Activated naive CD4-positive, alpha-beta T cell treated with anti-CD3 and anti-CD28 coated beads, Interleukin-2, amount 10 ng/mL, durations not matched to agents 7 days and 5 days (primary cell): Measurements from ENCODE around the gene GGN.
"Not testable (repeated sequence)": the region's sequence is repeated elsewhere in the genome, so short reads cannot be mapped to it uniquely, and the experiment has no call there.

Source experiments
- CTCF ChIA-PET: fragments of 350-600 bp; sonication (Branson Sonifier 250); formaldehyde crosslinking; loops from one replicate; lab custom pipeline; 2021; ENCODE audit warnings: antibody characterized with exemption; lab: Charles Lee
- DNase-seq: peaks from one replicate; pipeline ENCODE4 v3.0.0-alpha.2; 2020
- H3K27ac Mint-ChIP-seq: one replicate; pipeline ENCODE4 v1.8.0; 2021; ENCODE audit warnings: mild to moderate bottlenecking, moderate library complexity, mixed read lengths
- H3K27me3 Mint-ChIP-seq: one replicate; pipeline ENCODE4 v1.8.0; 2021; ENCODE audit warnings: mild to moderate bottlenecking, mixed read lengths
- H3K36me3 Mint-ChIP-seq: one replicate; pipeline ENCODE4 v1.8.0; 2021; ENCODE audit warnings: mixed read lengths
- H3K4me1 Mint-ChIP-seq: one replicate; pipeline ENCODE4 v1.8.0; 2021; ENCODE audit warnings: mixed read lengths
- H3K4me3 Mint-ChIP-seq: one replicate; pipeline ENCODE4 v1.8.0; 2021; ENCODE audit warnings: mild to moderate bottlenecking, moderate library complexity, mixed read lengths
- H3K9me3 Mint-ChIP-seq: one replicate; pipeline ENCODE4 v1.8.0; 2021; ENCODE audit warnings: mixed read lengths

GGN gene

GRCh38 chr19:38360351-38360750 lies 27.5 kb downstream of the GGN start:
- peak overlapping the region; percentile 82 for H3K4me3 Mint-ChIP-seq

DNA sequence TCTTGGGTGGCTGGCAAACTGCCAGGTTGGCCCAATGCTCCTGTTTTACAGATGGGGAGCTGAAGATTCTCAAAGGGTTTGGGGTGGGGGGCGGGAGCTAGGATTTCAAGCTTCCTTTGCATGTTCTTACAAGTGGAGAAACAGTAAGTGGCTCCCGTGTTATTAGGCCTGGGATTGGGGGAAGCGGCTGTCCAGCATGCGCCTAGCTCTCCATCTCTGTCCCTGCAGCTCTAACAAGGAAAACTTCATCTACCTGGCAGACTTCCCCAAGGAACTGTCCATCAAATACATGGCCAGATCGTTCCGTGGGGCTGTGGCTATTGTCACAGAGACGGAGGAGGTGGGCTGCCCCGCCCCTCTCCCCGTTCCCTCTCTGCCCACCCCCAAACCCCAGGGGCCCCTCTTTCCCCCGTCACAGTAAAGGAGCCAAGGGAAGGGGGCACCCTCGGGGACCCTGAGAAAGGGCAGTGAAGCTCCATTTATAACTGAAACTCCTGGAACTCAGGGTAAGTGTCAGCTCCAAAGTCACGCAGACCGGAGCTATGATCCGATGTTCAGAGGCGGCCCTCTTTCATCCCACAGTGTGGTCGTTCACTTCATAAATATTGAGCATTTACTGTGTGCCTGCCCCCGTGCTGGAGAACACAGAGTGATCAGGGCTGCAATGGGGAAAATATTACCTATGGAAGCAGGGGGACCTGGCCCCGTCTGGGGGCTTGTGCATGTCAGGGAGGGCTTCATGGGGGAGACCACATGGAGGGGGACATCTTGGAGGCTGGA lies 28.4 kb downstream of the GGN start:
- no peaks in the 10 kb centered on the region for H3K36me3 Mint-ChIP-seq
- peaks cover 77% of the 10 kb centered on the region for H3K27me3 Mint-ChIP-seq
- CTCF ChIA-PET = interaction anchor here (1.1 kb wide), 1 partner anchor 15 kb away, joined by 4 read pairs; the partner anchor contains the start of gene PSMD8
- no peak overlapping the region for H3K27ac Mint-ChIP-seq
- H3K9me3 Mint-ChIP-seq = no peaks in the 10 kb centered on the region
- peak overlapping the region; percentile 36 for H3K4me3 Mint-ChIP-seq
- H3K4me1 Mint-ChIP-seq = peaks cover 25% of the 10 kb centered on the region
- DNase-seq = no peak

More at GRCh38 chr19:38360351-38360750, 27.5 kb downstream of the GGN start:
- CTCF ChIA-PET = interaction anchor here (0.7 to 1.5 kb wide), 2 partner anchors 10 to 42 kb away, joined by 3 read pairs; partner anchors contain the start of gene FAM98C
- H3K27ac Mint-ChIP-seq = no peak overlapping the region
- H3K4me1 Mint-ChIP-seq = peaks cover 25% of the 10 kb centered on the region
- no peak for DNase-seq
- no peaks in the 10 kb centered on the region for H3K36me3 Mint-ChIP-seq
- H3K9me3 Mint-ChIP-seq = no peaks in the 10 kb centered on the region
- peaks cover 79% of the 10 kb centered on the region for H3K27me3 Mint-ChIP-seq

DNA sequence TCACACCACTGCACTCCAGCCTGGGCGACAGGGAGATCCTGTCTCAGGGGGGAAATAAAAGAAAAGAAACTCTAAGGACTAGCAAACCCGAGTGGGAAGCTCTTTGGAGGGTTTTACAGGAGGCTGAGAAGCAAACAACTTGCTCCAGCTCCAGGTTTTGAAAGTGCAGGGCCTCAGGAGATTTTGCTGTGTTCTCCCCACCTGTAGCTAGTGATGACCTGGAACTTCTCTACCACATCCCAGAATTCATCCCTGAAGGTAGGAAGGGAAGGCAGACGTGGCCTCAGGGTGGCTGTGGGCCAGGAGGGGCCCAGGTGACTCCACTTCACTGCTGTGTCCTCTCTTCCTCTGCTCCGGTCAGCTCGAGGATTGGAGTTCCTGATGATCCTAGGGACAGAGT lies 29.8 kb downstream of the GGN start:
- CTCF ChIA-PET = interaction anchor here (0.9 kb wide), 1 partner anchor 16 kb away, joined by 3 read pairs; the partner anchor contains the start of gene PSMD8
- Mint-ChIP-seq H3K4me1 (peaks cover 21% of the 10 kb centered on the region), H3K9me3 (no peaks in the 10 kb centered on the region), H3K4me3 (no peak overlapping the region), H3K36me3 (no peaks in the 10 kb centered on the region), H3K27me3 (peaks cover 81% of the 10 kb centered on the region), H3K27ac (no peak overlapping the region)
- DNase-seq = no peak

GRCh38 chr19:38355728-38356725 lies 31.8 kb downstream of the GGN start:
- peaks cover 5% of the 10 kb centered on the region for H3K4me1 Mint-ChIP-seq
- peaks cover 78% of the 10 kb centered on the region for H3K27me3 Mint-ChIP-seq
- H3K27ac Mint-ChIP-seq = no peak overlapping the region
- CTCF ChIA-PET = interaction anchor here (0.5 kb wide), 1 partner anchor 114 kb away, joined by 3 read pairs; no protein-coding TSS in a partner anchor
- no peak overlapping the region for H3K4me3 Mint-ChIP-seq
- no peaks in the 10 kb centered on the region for H3K9me3 Mint-ChIP-seq
- no peak for DNase-seq
- no peaks in the 10 kb centered on the region for H3K36me3 Mint-ChIP-seq

DNA sequence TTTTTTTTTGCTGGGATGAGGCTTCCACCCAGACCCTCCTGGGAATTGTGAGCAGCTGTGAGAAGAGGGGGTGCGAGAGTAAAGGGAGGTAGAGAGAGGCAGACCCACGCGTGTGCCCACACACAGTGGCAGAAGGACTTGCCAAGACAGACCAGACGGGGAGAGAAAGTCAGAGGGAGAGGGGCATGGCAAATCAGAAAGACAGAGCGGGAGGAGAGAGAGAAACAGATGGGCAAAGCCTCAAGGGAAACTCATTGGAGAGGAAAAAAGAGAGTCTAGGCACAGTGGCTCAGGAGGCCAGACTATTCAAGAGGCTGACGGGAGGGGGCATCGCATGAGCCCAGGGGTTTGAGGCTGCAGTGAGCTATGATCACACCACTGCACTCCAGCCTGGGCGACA lies 35.2 kb downstream of the GGN start:
- no peak for DNase-seq
- CTCF ChIA-PET = no interaction called here
- Mint-ChIP-seq H3K36me3 (no peaks in the 10 kb centered on the region), H3K4me1 (no peaks in the 10 kb centered on the region), H3K27me3 (peaks cover 52% of the 10 kb centered on the region), H3K4me3 (no peak overlapping the region), H3K9me3 (no peaks in the 10 kb centered on the region), H3K27ac (no peak overlapping the region)

GRCh38 chr19:38351865-38352395 lies 35.9 kb downstream of the GGN start:
- DNase-seq = no peak
- H3K36me3 Mint-ChIP-seq = no peaks in the 10 kb centered on the region
- CTCF ChIA-PET = no interaction called here
- H3K9me3 Mint-ChIP-seq = no peaks in the 10 kb centered on the region
- no peak overlapping the region for H3K27ac Mint-ChIP-seq
- H3K4me3 Mint-ChIP-seq = no peak overlapping the region
- peaks cover 48% of the 10 kb centered on the region for H3K27me3 Mint-ChIP-seq
- no peaks in the 10 kb centered on the region for H3K4me1 Mint-ChIP-seq

DNA sequence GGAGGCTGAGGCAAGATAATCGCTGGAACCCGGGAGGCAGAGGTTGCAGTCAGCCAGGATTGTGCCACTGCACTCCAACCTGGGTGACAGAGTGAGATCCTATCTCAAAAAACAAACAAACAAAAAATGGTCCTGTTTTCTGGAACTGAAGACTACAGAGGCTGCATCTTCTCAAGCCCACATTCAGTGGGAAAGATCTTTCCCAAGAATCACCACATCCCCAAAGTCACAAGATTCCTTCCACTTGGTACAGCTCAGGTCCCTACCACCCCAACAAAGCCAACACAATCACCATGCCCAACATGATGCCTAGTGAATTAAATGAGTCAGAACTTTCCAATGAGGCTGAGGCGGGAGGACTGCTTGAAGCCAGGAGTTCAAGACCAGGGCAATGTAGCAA lies 37.0 kb downstream of the GGN start:
- CTCF ChIA-PET = no interaction called here
- Mint-ChIP-seq H3K36me3 (no peaks in the 10 kb centered on the region), H3K27me3 (peaks cover 38% of the 10 kb centered on the region), H3K4me3 (no peak overlapping the region), H3K4me1 (no peaks in the 10 kb centered on the region), H3K9me3 (no peaks in the 10 kb centered on the region), H3K27ac (no peak overlapping the region)
- no peak for DNase-seq

DNA sequence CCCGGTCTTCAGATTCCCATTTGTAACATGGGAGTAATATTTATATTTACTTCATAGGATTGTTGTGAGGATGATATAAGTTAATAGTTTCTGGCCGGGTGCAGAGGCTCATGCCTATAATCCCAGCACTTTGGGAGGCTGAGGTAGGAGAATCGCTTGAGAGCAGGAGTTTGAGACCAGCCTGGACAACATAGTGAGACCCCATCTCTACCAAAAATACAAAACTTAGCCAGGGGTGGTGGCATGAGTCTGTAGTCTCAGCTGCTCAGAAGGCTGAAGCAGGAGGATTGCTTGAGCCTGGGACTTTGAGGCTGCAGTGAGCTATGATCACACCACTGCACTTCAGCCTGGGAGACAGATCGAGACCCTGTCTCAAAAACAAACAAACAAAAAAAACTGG lies 41.0 kb downstream of the GGN start:
- Mint-ChIP-seq H3K9me3 (no peaks in the 10 kb centered on the region), H3K27ac (no peak overlapping the region), H3K4me3 (no peak overlapping the region), H3K27me3 (peaks cover 11% of the 10 kb centered on the region), H3K4me1 (no peaks in the 10 kb centered on the region), H3K36me3 (peaks cover 2% of the 10 kb centered on the region)
- CTCF ChIA-PET = no interaction called here
- DNase-seq = no peak

- H3K27ac Mint-ChIP-seq = no peak overlapping the region
- no peak for DNase-seq
- H3K4me3 Mint-ChIP-seq = no peak overlapping the region
- H3K4me1 Mint-ChIP-seq = peaks cover 11% of the 10 kb centered on the region
- CTCF ChIA-PET = no interaction called here
- H3K27me3 Mint-ChIP-seq = no peaks in the 10 kb centered on the region
- peaks cover 2% of the 10 kb centered on the region for H3K36me3 Mint-ChIP-seq
- H3K9me3 Mint-ChIP-seq = no peaks in the 10 kb centered on the region
These were observed 46.9 kb downstream of the GGN start for GRCh38 chr19:38340927-38341326.

- CTCF ChIA-PET = interaction anchor here (0.6 kb wide), 1 partner anchor 593 kb away, joined by 3 read pairs; no protein-coding TSS in a partner anchor
- not testable (repeated sequence) for H3K36me3 Mint-ChIP-seq, H3K4me3 Mint-ChIP-seq, H3K27me3 Mint-ChIP-seq, DNase-seq, H3K9me3 Mint-ChIP-seq, H3K27ac Mint-ChIP-seq
- peaks cover 11% of the 10 kb centered on the region for H3K4me1 Mint-ChIP-seq
These were observed 48.8 kb downstream of the GGN start for GRCh38 chr19:38339011-38339410.

DNA sequence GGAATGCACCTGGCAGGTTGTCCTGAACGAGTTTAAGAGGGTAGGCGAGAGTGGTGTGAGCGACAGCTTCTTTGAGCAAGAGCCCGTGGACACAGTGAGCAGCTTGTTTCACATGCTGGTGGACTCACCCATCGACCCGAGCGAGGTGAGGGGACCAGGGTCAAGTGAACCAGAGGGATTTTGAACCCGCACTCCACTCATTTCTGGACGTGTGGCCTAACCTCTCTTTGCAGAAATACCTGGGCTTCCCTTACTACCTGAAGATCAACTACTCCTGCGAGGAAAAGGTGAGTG lies 50.5 kb downstream of the GGN start:
- DNase-seq = no peak
- H3K27me3 Mint-ChIP-seq = no peaks in the 10 kb centered on the region
- no peaks in the 10 kb centered on the region for H3K36me3 Mint-ChIP-seq
- no peaks in the 10 kb centered on the region for H3K9me3 Mint-ChIP-seq
- H3K4me3 Mint-ChIP-seq = peak overlapping the region; percentile 87
- peaks cover 11% of the 10 kb centered on the region for H3K4me1 Mint-ChIP-seq
- CTCF ChIA-PET = no interaction called here
- H3K27ac Mint-ChIP-seq = peak overlapping the region; percentile 99

DNA sequence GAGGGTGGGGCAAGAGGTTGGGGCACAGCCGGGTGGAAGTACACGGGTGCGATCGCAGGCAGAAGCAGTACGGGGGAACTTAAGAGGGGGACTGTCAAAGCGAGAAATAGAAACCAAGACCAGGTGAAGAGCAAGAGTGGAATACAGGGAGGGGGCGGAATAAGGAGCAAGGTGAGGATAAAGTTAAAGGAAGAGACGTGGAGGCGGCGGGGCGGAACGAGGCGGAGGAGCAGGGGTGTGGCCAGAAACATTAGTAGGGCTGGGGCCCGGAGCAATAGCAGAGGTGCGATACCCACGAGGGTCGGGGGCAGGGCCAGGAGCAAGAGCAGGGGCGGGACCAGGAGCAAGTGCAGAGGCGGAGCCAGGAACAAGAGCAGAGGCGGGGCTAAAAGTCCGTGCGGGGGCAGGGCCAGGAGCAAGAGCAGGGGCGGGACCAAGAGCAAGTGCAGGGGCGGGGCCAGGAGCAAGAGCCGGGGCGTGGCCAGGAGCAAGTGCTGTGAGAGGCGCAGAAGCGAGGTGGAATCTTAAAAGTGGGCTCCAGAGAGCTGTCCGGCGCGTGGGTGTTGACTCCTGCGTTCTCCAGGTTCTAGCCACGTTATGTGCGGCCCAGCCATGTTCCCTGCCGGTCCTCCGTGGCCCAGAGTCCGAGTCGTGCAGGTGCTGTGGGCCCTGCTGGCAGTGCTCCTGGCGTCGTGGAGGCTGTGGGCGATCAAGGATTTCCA lies 51.0 kb downstream of the GGN start:
- Mint-ChIP-seq H3K27me3 (no peaks in the 10 kb centered on the region), H3K36me3 (no peaks in the 10 kb centered on the region), H3K4me1 (peaks cover 11% of the 10 kb centered on the region), H3K9me3 (no peaks in the 10 kb centered on the region), H3K4me3 (peak overlapping the region; percentile 87), H3K27ac (peak overlapping the region; percentile 99)
- CTCF ChIA-PET = interaction anchor here (0.9 to 1.8 kb wide), 5 partner anchors 38 to 195 kb away, joined by 3 to 16 read pairs (median 8); partner anchors contain the start of genes GGN and PSMD8
- DNase-seq = peak; percentile 97

- Mint-ChIP-seq H3K4me3 (peak overlapping the region; percentile 87), H3K4me1 (peaks cover 11% of the 10 kb centered on the region), H3K27me3 (no peaks in the 10 kb centered on the region), H3K27ac (peak overlapping the region; percentile 99), H3K36me3 (peaks cover under 1% of the 10 kb centered on the region), H3K9me3 (no peaks in the 10 kb centered on the region)
- CTCF ChIA-PET = interaction anchor here (0.7 to 2.6 kb wide), 13 partner anchors 18 to 433 kb away, joined by 3 to 16 read pairs (median 5); partner anchors contain the start of genes C19orf33, GGN, PSMD8 and SIPA1L3
- DNase-seq = peak; percentile 98
These were observed 51.7 kb downstream of the GGN start for GRCh38 chr19:38335949-38336637.
